B cell (primary cell): ENCODE results near the gene LTBP2. TPM values are rescaled to one million over a fixed set of nuclear protein-coding genes. Genes with fewer than 3 reads are reported as not detected.

ENCODE experiments used
- ATAC-seq: fragments of 200-7000 bp; cut with Tn5 transposase; one replicate; pipeline ENCODE4 v1.10.0; 2021; ENCODE audit warnings: low read depth, mild to moderate bottlenecking, moderate number of reproducible peaks, moderate library complexity
- CTCF ChIA-PET: fragments of 350-600 bp; sonication (Branson Sonifier 250); formaldehyde crosslinking; loops from one replicate; lab custom pipeline; 2021; ENCODE audit warnings: antibody characterized with exemption, inconsistent platforms; lab: Charles Lee
- POLR2A ChIA-PET: fragments of 350-600 bp; sonication (Branson Sonifier 250); formaldehyde crosslinking; loops from one replicate; lab custom pipeline; 2021; ENCODE audit warnings: antibody characterized with exemption; lab: Charles Lee
- DNase-seq: peaks from one replicate; pipeline ENCODE4 v3.0.0; 2013
- H2AFZ ChIP-seq: 2 replicates; pipeline ENCODE4 v1.6.1; 2012; ENCODE audit warnings: mild to moderate bottlenecking, low read depth, low read length; ENCODE audit not compliant: insufficient read depth, poor library complexity, severe bottlenecking
- H3K27ac ChIP-seq, 2 donors: 1 replicate in 1 of 2; 2 replicates in 1 of 2; pipeline ENCODE4 v1.5.1; 2012 to 2013; ENCODE audit warnings: low read length in 2 of 2, mild to moderate bottlenecking in 2 of 2, moderate library complexity in 1 of 2
- H3K27me3 ChIP-seq, 4 experiments: fragments of 200-600 bp in 1 of 4; sonication (generic) in 1 of 4; replicated peaks in 1 of 4; 1 replicate in 2 of 4; 2 replicates in 2 of 4; pipeline versions ENCODE4 v1.6.1 to v1.7.0; 2013 to 2016; ENCODE audit warnings: low read length in 3 of 4, mild to moderate bottlenecking in 2 of 4, mixed read lengths in 1 of 4, moderate library complexity in 1 of 4; ENCODE audit not compliant: insufficient read depth in 4 of 4, control insufficient read depth in 3 of 4; ENCODE audit errors: control extremely low read depth in 1 of 4
- H3K36me3 ChIP-seq, 2 experiments: replicated peaks in 1 of 2; 1 replicate in 1 of 2; 2 replicates in 1 of 2; pipeline versions ENCODE4 v1.6.1 to v1.7.1; 2013; ENCODE audit warnings: low read length in 1 of 2; ENCODE audit not compliant: insufficient read depth in 2 of 2, control insufficient read depth in 1 of 2; ENCODE audit errors: control extremely low read depth in 1 of 2, extremely low read depth in 1 of 2
- H3K4me1 ChIP-seq, 2 donors: fragments of 200-600 bp in 1 of 2; sonication (generic) in 1 of 2; 1 replicate in 1 of 2; 2 replicates in 1 of 2; pipeline versions ENCODE4 v1.5.1 to v1.6.1; 2013 to 2017; ENCODE audit warnings: low read length in 2 of 2; ENCODE audit not compliant: control insufficient read depth in 2 of 2, insufficient read depth in 2 of 2
- H3K4me2 ChIP-seq: replicated peaks from 2 replicates; pipeline ENCODE3; 2012; ENCODE audit warnings: mild to moderate bottlenecking, low read depth, low read length; ENCODE audit not compliant: poor library complexity, severe bottlenecking
- H3K4me3 ChIP-seq, 5 experiments: fragments of 200-600 bp in 1 of 5; sonication (generic) in 1 of 5; 1 replicate in 3 of 5; 2 replicates in 2 of 5; pipeline versions ENCODE4 v1.5.1 to v1.7.0; 2011 to 2016; ENCODE audit warnings: low read length in 4 of 5, mild to moderate bottlenecking in 4 of 5, low read depth in 2 of 5, control low read depth in 1 of 5, moderate library complexity in 1 of 5; ENCODE audit not compliant: insufficient read depth in 1 of 5; ENCODE audit errors: control extremely low read depth in 1 of 5, extremely low read depth in 1 of 5
- H3K79me2 ChIP-seq: fragments of 200-600 bp; sonication (generic); one replicate; pipeline ENCODE4 v1.6.0; 2016; ENCODE audit warnings: low read length; ENCODE audit not compliant: control insufficient read depth, insufficient read depth
- H3K9ac ChIP-seq: fragments of 200-600 bp; sonication (generic); 2 replicates; pipeline ENCODE4 v1.6.1; 2017; ENCODE audit warnings: mild to moderate bottlenecking, low read length, moderate library complexity
- H3K9me3 ChIP-seq, 3 donors: one replicate each; pipeline versions ENCODE4 v1.6.1 to v1.7.1; 2013; ENCODE audit warnings: low read length in 2 of 3; ENCODE audit not compliant: control insufficient read depth in 2 of 3, insufficient read depth in 1 of 3; ENCODE audit errors: control extremely low read depth in 1 of 3
- H4K20me1 ChIP-seq: 2 replicates; pipeline ENCODE4 v1.6.0; 2012; ENCODE audit warnings: mild to moderate bottlenecking, low read length; ENCODE audit not compliant: insufficient read depth, control insufficient read depth, poor library complexity, severe bottlenecking
- H3K27ac Mint-ChIP-seq: one replicate; pipeline ENCODE4 v1.8.0; 2021; ENCODE audit warnings: mixed read lengths
- H3K27me3 Mint-ChIP-seq: one replicate; pipeline ENCODE4 v1.8.0; 2021; ENCODE audit warnings: mixed read lengths
- H3K4me1 Mint-ChIP-seq: one replicate; pipeline ENCODE4 v1.8.0; 2021; ENCODE audit warnings: mixed read lengths
- H3K4me3 Mint-ChIP-seq: one replicate; pipeline ENCODE4 v1.8.0; 2021; ENCODE audit warnings: mixed read lengths
- H3K9me3 Mint-ChIP-seq: one replicate; pipeline ENCODE4 v1.8.0; 2022; ENCODE audit warnings: mixed read lengths; ENCODE audit not compliant: insufficient read depth
- EZH2 ChIP-seq: IDR thresholded peaks from 2 replicates; pipeline ENCODE4 v1.6.1; 2012; ENCODE audit warnings: borderline replicate concordance, low read depth, mild to moderate bottlenecking, moderate library complexity, low read length; ENCODE audit not compliant: insufficient read depth, poor library complexity, severe bottlenecking
- whole genome bisulfite sequencing: methylation state at CpG from one replicate; pipeline ENCODE4 v1.1.5; 2013; ENCODE audit warnings: missing lambda C conversion rate; ENCODE audit not compliant: insufficient coverage; 5-methylcytosine and 5-hydroxymethylcytosine counted together
- intact Hi-C: fragments of 100-400 bp; cut with micrococcal nuclease; formaldehyde crosslinking; loops from one replicate; pipeline ENCODE4 v1.10.0; 2022
- polyA plus RNA-seq: library from polyadenylated mRNA; depleted of rRNA; stranded (reverse); fragments of >200 nt; gene quantifications from 2 replicates; pipeline ENCODE4 v1.2.3, GENCODE V29; 2012
- total RNA-seq, 2 donors: library from RNA; stranded (reverse); fragments of 120-200 nt in 1 of 2; gene quantifications; 1 replicate in 1 of 2; 2 replicates in 1 of 2; pipeline versions ENCODE4 v1.2.3 to v1.2.4, GENCODE V29; 2013 to 2022
- TF ChIP-seq, protein P1 (sequence below): fragments of 200-600 bp; IDR thresholded peaks from one replicate; pipeline ENCODE4 v1.8.0; 2022; ENCODE audit warnings: antibody characterized with exemption, mild to moderate bottlenecking

LTBP2 gene
- total and polyA plus RNA-seq, 2 donors (not counting 1 experiment from before 2014, with no cell fraction given) = 0.12 to 0.22 TPM

DNA sequence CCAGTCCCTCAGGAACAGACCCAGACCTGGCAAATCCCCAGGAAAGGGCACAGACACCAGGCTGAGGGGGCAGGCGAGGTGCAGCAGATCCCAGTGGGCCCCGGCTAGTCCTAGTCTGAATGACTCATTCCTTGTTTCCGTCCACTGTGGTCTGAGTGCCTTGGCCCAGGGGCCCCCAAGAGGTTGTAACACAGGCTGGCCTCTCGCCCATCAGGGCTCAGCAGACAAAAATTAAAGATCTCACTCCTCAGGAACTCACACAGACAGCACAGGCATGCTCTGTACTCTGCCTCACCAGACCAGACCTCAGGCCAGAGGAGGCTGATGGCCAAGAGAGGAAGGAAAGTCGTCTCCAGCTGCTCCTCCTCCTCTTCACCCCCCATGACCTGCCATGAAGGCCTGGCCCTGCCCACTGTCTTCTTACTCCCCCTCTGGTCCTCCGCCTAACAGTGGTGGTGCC is 7.7 kb upstream of the LTBP2 start:
- no peak for DNase-seq
- 92% methylated on average over 5 of the region's 6 CpGs for WGBS
- H4K20me1 ChIP-seq = no peaks in the 10 kb centered on the region
- ChIA-PET CTCF (interaction anchor here (3.0 kb wide), 1 partner anchor 10 kb away, joined by 25 read pairs; no protein-coding TSS in a partner anchor), POLR2A (no interaction called here)
- intact Hi-C loops = loop anchor here (2.0 to 10.0 kb wide), 2 partner anchors 217 to 445 kb away; partner anchors contain the start of genes ACYP1 and ZC2HC1C
- ATAC-seq = no peak
- H2AFZ ChIP-seq = no peak overlapping the region
- no peak overlapping the region for H3K4me2 ChIP-seq
- peaks cover 29 to 31% of the 10 kb centered on the region in 2 donors for H3K4me1 ChIP-seq
- Mint-ChIP-seq H3K27me3 (peaks cover 4% of the 10 kb centered on the region), H3K4me1 (peaks cover 45% of the 10 kb centered on the region), H3K9me3 (no peaks in the 10 kb centered on the region), H3K4me3 (no peak overlapping the region), H3K27ac (no peak overlapping the region)
- no peaks in the 10 kb centered on the region for H3K36me3 ChIP-seq
- H3K27me3 ChIP-seq = peaks cover 0 to 5% (median 0%) of the 10 kb centered on the region in 4 experiments
- no peak overlapping the region for H3K9ac ChIP-seq
- no peak overlapping the region for H3K27ac ChIP-seq
- no peaks in the 10 kb centered on the region for H3K9me3 ChIP-seq
- no peak overlapping the region for H3K4me3 ChIP-seq
- no peaks in the 10 kb centered on the region for H3K79me2 ChIP-seq
- TF ChIP-seq EZH2 = no peak
- TF ChIP-seq, protein P1, sequence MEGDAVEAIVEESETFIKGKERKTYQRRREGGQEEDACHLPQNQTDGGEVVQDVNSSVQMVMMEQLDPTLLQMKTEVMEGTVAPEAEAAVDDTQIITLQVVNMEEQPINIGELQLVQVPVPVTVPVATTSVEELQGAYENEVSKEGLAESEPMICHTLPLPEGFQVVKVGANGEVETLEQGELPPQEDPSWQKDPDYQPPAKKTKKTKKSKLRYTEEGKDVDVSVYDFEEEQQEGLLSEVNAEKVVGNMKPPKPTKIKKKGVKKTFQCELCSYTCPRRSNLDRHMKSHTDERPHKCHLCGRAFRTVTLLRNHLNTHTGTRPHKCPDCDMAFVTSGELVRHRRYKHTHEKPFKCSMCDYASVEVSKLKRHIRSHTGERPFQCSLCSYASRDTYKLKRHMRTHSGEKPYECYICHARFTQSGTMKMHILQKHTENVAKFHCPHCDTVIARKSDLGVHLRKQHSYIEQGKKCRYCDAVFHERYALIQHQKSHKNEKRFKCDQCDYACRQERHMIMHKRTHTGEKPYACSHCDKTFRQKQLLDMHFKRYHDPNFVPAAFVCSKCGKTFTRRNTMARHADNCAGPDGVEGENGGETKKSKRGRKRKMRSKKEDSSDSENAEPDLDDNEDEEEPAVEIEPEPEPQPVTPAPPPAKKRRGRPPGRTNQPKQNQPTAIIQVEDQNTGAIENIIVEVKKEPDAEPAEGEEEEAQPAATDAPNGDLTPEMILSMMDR = no peak
